HCT116 (cell line): ENCODE results near the gene NUAK2. TPM values are rescaled to one million over a fixed set of nuclear protein-coding genes. Genes with fewer than 3 reads are reported as not detected.

ENCODE experiments used
- ATAC-seq: fragments of 200-7000 bp; cut with Tn5 transposase; 2 replicates; pipeline ENCODE4 v1.9.1; 2020; ENCODE audit warnings: mild to moderate bottlenecking, moderate library complexity
- BruUV-seq: library from RNA; stranded (reverse); fragments of 400-500 nt; replicated peaks from 2 replicates; lab custom pipeline; 2021; lab: Mats Ljungman, UMichigan
- CTCF ChIA-PET: fragments of 300-600 bp; sonication (Branson Sonifier 250); formaldehyde crosslinking; loops from one replicate; lab custom pipeline; 2021; ENCODE audit warnings: antibody characterized with exemption; lab: Charles Lee
- POLR2A ChIA-PET: fragments of 300-600, 350-600 bp; sonication (Branson Sonifier 250); formaldehyde crosslinking; loops from one replicate; lab custom pipeline; 2021; ENCODE audit warnings: antibody characterized with exemption; lab: Charles Lee
- RAD21 ChIA-PET, 2 experiments: fragments of 300-600 bp; sonication (Branson Sonifier 250); formaldehyde crosslinking; loops; one replicate each; lab custom pipeline; 2023; ENCODE audit warnings: low total read pairs in 2 of 2; ENCODE audit not compliant: uncharacterized antibody in 2 of 2, unreplicated experiment in 2 of 2, low non-redundant PET in 1 of 2; lab: Charles Lee
- DNase-seq: peaks from one replicate; pipeline ENCODE4 v3.0.0-alpha.2; 2010; ENCODE audit warnings: low read depth, low spot score
- H2AFZ ChIP-seq: fragments of 200-600 bp; shearing (Covaris generic), sonication (generic); 2 replicates; pipeline ENCODE4 v1.6.1; 2017; ENCODE audit warnings: low read depth, mixed run types, mixed read lengths, antibody characterized with exemption, low read length; ENCODE audit not compliant: poor library complexity, severe bottlenecking
- H3K27ac ChIP-seq: 2 replicates; pipeline ENCODE4 v1.5.1; 2012; ENCODE audit warnings: low read depth, low read length
- H3K27me3 ChIP-seq: fragments of 200-600 bp; sonication (generic); 2 replicates; pipeline ENCODE4 v1.6.1; 2016; ENCODE audit warnings: mixed run types, low read length, mixed read lengths; ENCODE audit not compliant: insufficient read depth
- H3K36me3 ChIP-seq, 2 experiments: fragments of 200-500 bp in 1 of 2; fragments of 200-600 bp in 1 of 2; sonication (Bioruptor generic) in 1 of 2; sonication (generic) in 1 of 2; 2 replicates each; pipeline versions ENCODE4 v1.5.1 to v1.6.1; 2014 to 2016; ENCODE audit warnings: low read length in 2 of 2, inconsistent platforms in 1 of 2, mixed read lengths in 1 of 2, mixed run types in 1 of 2; ENCODE audit not compliant: insufficient read depth in 2 of 2, control insufficient read depth in 1 of 2
- H3K4me1 ChIP-seq, 2 experiments: fragments of 200-600 bp in 1 of 2; sonication (generic) in 1 of 2; 2 replicates each; pipeline versions ENCODE4 v1.5.1 to v1.6.1; 2012 to 2017; ENCODE audit warnings: low read length in 2 of 2, inconsistent platforms in 1 of 2, mild to moderate bottlenecking in 1 of 2, mixed read lengths in 1 of 2, mixed run types in 1 of 2, moderate library complexity in 1 of 2; ENCODE audit not compliant: insufficient read depth in 2 of 2, control insufficient read depth in 1 of 2
- H3K4me2 ChIP-seq: fragments of 200-600 bp; sonication (generic); 2 replicates; pipeline ENCODE4 v1.6.1; 2017; ENCODE audit warnings: mixed run types, low read length, mixed read lengths
- H3K4me3 ChIP-seq, 2 experiments: fragments of 200-600 bp in 1 of 2; sonication (generic) in 1 of 2; replicated peaks in 1 of 2; 2 replicates each; pipeline ENCODE4 v1.5.1; 2011 to 2016; ENCODE audit warnings: low read length in 2 of 2, control low read depth in 1 of 2, low read depth in 1 of 2, mild to moderate bottlenecking in 1 of 2, mixed read lengths in 1 of 2, mixed run types in 1 of 2
- H3K79me2 ChIP-seq: fragments of 200-600 bp; sonication (generic); 2 replicates; pipeline ENCODE4 v1.6.1; 2017; ENCODE audit warnings: mild to moderate bottlenecking, mixed run types, low read length, moderate library complexity, mixed read lengths; ENCODE audit not compliant: insufficient read depth
- H3K9ac ChIP-seq: fragments of 200-600 bp; sonication (generic); 2 replicates; pipeline ENCODE4 v1.6.1; 2016; ENCODE audit warnings: low read length, mixed read lengths
- H3K9me2 ChIP-seq: fragments of 200-600 bp; sonication (generic), shearing (Covaris generic); 2 replicates; pipeline ENCODE4 v1.6.1; 2017; ENCODE audit warnings: mixed run types, mild to moderate bottlenecking, moderate library complexity; ENCODE audit not compliant: insufficient read depth
- H3K9me3 ChIP-seq, 2 experiments: fragments of 200-500 bp in 1 of 2; fragments of 200-600 bp in 1 of 2; sonication (Bioruptor generic) in 1 of 2; sonication (generic) in 1 of 2; 2 replicates each; pipeline ENCODE4 v1.6.1; 2014 to 2017; ENCODE audit warnings: low read length in 2 of 2, mixed read lengths in 2 of 2, inconsistent platforms in 1 of 2, low read depth in 1 of 2, mild to moderate bottlenecking in 1 of 2, mixed run types in 1 of 2, moderate library complexity in 1 of 2; ENCODE audit not compliant: control insufficient read depth in 1 of 2, insufficient read depth in 1 of 2
- H4K20me1 ChIP-seq: fragments of 200-600 bp; sonication (generic), shearing (Covaris generic); 2 replicates; pipeline ENCODE4 v1.6.1; 2017; ENCODE audit warnings: mixed run types, mild to moderate bottlenecking, moderate library complexity; ENCODE audit not compliant: insufficient read depth
- CTCF ChIP-seq, 3 experiments: fragments of 200-600 bp in 1 of 3; sonication (generic) in 1 of 3; IDR thresholded peaks in 2 of 3; conservative IDR thresholded peaks in 1 of 3; 2 replicates each; pipeline ENCODE4 v1.5.1; 2012 to 2017; ENCODE audit warnings: low read depth in 2 of 3, low read length in 2 of 3, antibody characterized with exemption in 1 of 3, borderline replicate concordance in 1 of 3, control low read depth in 1 of 3, mild to moderate bottlenecking in 1 of 3, mixed read lengths in 1 of 3, mixed run types in 1 of 3, moderate library complexity in 1 of 3; ENCODE audit not compliant: insufficient read depth in 1 of 3
- MAX ChIP-seq: IDR thresholded peaks from 2 replicates; pipeline ENCODE4 v1.6.1; 2012
- RAD21 ChIP-seq: IDR thresholded peaks from 2 replicates; pipeline ENCODE4 v1.6.1; 2012; ENCODE audit warnings: low read depth, mild to moderate bottlenecking
- YY1 ChIP-seq: IDR thresholded peaks from 2 replicates; pipeline ENCODE4 v1.6.1; 2011; ENCODE audit warnings: low read length, low read depth, moderate library complexity, mild to moderate bottlenecking; ENCODE audit not compliant: insufficient replicate concordance; ENCODE audit errors: extremely low read depth
- ZFX ChIP-seq: fragments of 450-650 bp; IDR thresholded peaks from 2 replicates; pipeline ENCODE4 v1.6.1; 2017
- intact Hi-C: fragments of 100-400 bp; cut with micrococcal nuclease; formaldehyde crosslinking; loops from 2 replicates; pipeline ENCODE4 v1.10.0; 2022
- total RNA-seq: library from RNA; stranded (reverse); gene quantifications from one replicate; pipeline ENCODE4 v1.2.1, GENCODE V29; 2021; ENCODE audit not compliant: unreplicated experiment

NUAK2 gene
- total RNA-seq, 1 experiment from 2014 or later = 3.0 TPM

DNA sequence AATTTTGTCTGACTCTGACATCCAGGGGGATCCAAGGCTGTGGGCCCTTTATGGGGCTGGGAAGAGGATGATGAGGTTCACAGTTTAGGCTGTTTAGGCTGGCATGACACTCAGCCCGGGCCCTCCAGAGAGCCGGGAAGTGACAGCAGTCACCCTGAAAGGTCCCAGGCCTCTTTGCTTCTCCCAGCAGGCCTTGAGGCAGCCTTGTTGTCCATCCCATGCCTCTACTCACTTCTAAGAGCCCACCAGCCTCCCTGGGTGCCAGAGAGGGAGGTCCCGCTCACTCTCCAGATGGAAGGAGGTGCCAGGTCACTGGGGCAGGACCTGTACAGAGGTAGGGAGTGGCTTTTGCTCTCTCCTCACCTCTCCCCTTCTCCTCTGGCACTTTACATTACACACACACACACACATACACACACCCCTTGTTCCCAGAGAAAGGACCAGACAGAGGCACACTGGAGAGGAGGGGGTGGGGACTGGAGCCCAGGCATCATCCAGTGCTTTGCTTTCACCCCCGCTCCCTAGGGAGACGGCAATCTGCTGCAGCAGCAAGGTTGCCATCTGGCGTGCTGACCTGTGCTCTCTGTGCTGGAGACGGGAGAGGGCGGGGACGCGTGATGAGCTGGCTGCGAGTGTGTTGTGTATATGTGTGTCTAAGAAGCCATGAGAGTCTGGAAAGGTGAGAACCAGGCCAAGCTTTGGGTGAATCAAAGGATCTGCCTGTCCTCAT is 30.6 kb upstream of the NUAK2 start:
- H3K4me2 ChIP-seq = peak overlapping the region; percentile 44

More for the DNA sequence above, 30.6 kb upstream of the NUAK2 start:
- ChIA-PET CTCF (interaction anchor here (0.7 to 3.1 kb wide), 5 partner anchors 15 to 172 kb away, joined by 3 to 49 read pairs (median 4); no protein-coding TSS in a partner anchor), POLR2A (no interaction called here), RAD21 (no interaction called here)
- Histone ChIP-seq H3K4me3 (no peak overlapping the region), H3K36me3 (no peaks in the 10 kb centered on the region), H3K79me2 (no peaks in the 10 kb centered on the region), H4K20me1 (no peaks in the 10 kb centered on the region), H3K9ac (0 out of 2 replicates have a peak overlapping the region, but pooled peaks have one; percentile 20), H3K4me1 (peaks cover 2 to 28% of the 10 kb centered on the region in 2 experiments; a peak in 3 of 4 replicates), H3K27ac (no peak overlapping the region), H3K27me3 (no peaks in the 10 kb centered on the region), H3K9me2 (no peaks in the 10 kb centered on the region), H3K9me3 (no peaks in the 10 kb centered on the region), H2AFZ (peak overlapping the region; percentile 82)
- no peak for DNase-seq
- no peak for TF ChIP-seq YY1
- 0 out of 2 replicates have a peak, but pooled peaks have one; percentile 8 for TF ChIP-seq ZFX
- peak in 1 of 3 experiments; percentile 37; a peak in 1 of 6 replicates for TF ChIP-seq CTCF (IDR thresholded peaks at IDR 0.05 in 2 of 3, conservative IDR thresholded peaks at IDR 0.05 in 1 of 3; ENCODE audit: borderline replicate concordance in 1 of 3, insufficient read depth in 1 of 3, low read depth in 2 of 3, low read length in 2 of 3)
- peak; percentile 30; the same call in 1 of the 2 replicates for TF ChIP-seq RAD21
- no peak for TF ChIP-seq MAX
- intact Hi-C loops = no loop called here
- no TSS peak for BruUV-seq
- peak; percentile 79 for ATAC-seq
